Activated naive CD8-positive, alpha-beta T cell treated with anti-CD3 and anti-CD28 coated beads, Interleukin-2, amount 50 U/mL, for 16 hours (primary cell): ENCODE results near the gene CLEC2L.

ENCODE experiments used
- DNase-seq: peaks from one replicate; pipeline ENCODE4 v3.0.0-alpha.2; 2020; ENCODE audit warnings: low read depth, low spot score

CLEC2L gene

GRCh38 chr7:139557857-139558581 lies 34.5 kb downstream of the CLEC2L start:
- DNase-seq: no peak

- DNase-seq: no peak
These were observed 36.0 kb downstream of the CLEC2L start for GRCh38 chr7:139559364-139560105.

GRCh38 chr7:139560199-139560598 lies 36.7 kb downstream of the CLEC2L start:
- DNase-seq: no peak

- DNase-seq: no peak
These were observed 37.2 kb downstream of the CLEC2L start for GRCh38 chr7:139560678-139561077.

- no peak for DNase-seq
These were observed 39.0 kb downstream of the CLEC2L start for GRCh38 chr7:139562491-139562890.

GRCh38 chr7:139562961-139563565 lies 39.6 kb downstream of the CLEC2L start:
- no peak for DNase-seq

GRCh38 chr7:139563856-139564255 lies 40.4 kb downstream of the CLEC2L start:
- no peak for DNase-seq

GRCh38 chr7:139566075-139566474 lies 42.6 kb downstream of the CLEC2L start:
- DNase-seq: no peak

- DNase-seq: no peak
These were observed 43.5 kb downstream of the CLEC2L start for GRCh38 chr7:139566736-139567646.

GRCh38 chr7:139567647-139568345 lies 44.3 kb downstream of the CLEC2L start:
- DNase-seq: no peak

- no peak for DNase-seq
These were observed 44.8 kb downstream of the CLEC2L start for GRCh38 chr7:139568346-139568675.

- DNase-seq: no peak
These were observed 45.5 kb downstream of the CLEC2L start for GRCh38 chr7:139568813-139569490.

- no peak for DNase-seq
These were observed 46.6 kb downstream of the CLEC2L start for GRCh38 chr7:139570119-139570518.

GRCh38 chr7:139570626-139571025 lies 47.1 kb downstream of the CLEC2L start:
- DNase-seq: no peak

- no peak for DNase-seq
These were observed 47.7 kb downstream of the CLEC2L start for GRCh38 chr7:139571190-139571589.

GRCh38 chr7:139571651-139572050 lies 48.2 kb downstream of the CLEC2L start:
- no peak for DNase-seq

- no peak for DNase-seq
These were observed 48.6 kb downstream of the CLEC2L start for GRCh38 chr7:139572071-139572470.

GRCh38 chr7:139572704-139573385 lies 49.4 kb downstream of the CLEC2L start:
- no peak for DNase-seq

GRCh38 chr7:139573871-139574270 lies 50.4 kb downstream of the CLEC2L start:
- no peak for DNase-seq
